Calu3 (cell line): ENCODE results near the gene KIAA1549. TPM values are rescaled to one million over a fixed set of nuclear protein-coding genes. Genes with fewer than 3 reads are reported as not detected.

Source experiments
- BruUV-seq: library from RNA; stranded (reverse); fragments of 400-500 nt; replicated peaks from 2 replicates; lab custom pipeline; 2021; lab: Mats Ljungman, UMichigan
- CTCF ChIA-PET: fragments of 300-600 bp; sonication (Branson Sonifier 250); formaldehyde crosslinking; loops from one replicate; lab custom pipeline; 2022; ENCODE audit warnings: antibody characterized with exemption; lab: Charles Lee
- DNase-seq: peaks from one replicate; pipeline ENCODE4 v3.0.0; 2022
- H3K27ac Mint-ChIP-seq: one replicate; pipeline ENCODE4 v1.8.0; 2022; ENCODE audit warnings: mixed read lengths; ENCODE audit not compliant: unreplicated experiment
- H3K27me3 Mint-ChIP-seq: one replicate; pipeline ENCODE4 v1.8.0; 2022; ENCODE audit warnings: mixed read lengths; ENCODE audit not compliant: unreplicated experiment
- H3K36me3 Mint-ChIP-seq: one replicate; pipeline ENCODE4 v1.8.0; 2022; ENCODE audit warnings: mild to moderate bottlenecking, moderate library complexity, mixed read lengths; ENCODE audit not compliant: insufficient read depth, unreplicated experiment
- H3K4me1 Mint-ChIP-seq: one replicate; pipeline ENCODE4 v1.8.0; 2022; ENCODE audit warnings: mild to moderate bottlenecking, low read depth, mixed read lengths; ENCODE audit not compliant: unreplicated experiment
- H3K4me3 Mint-ChIP-seq: one replicate; pipeline ENCODE4 v1.8.0; 2022; ENCODE audit warnings: mild to moderate bottlenecking, low read depth, moderate library complexity, mixed read lengths; ENCODE audit not compliant: unreplicated experiment
- H3K9me3 Mint-ChIP-seq: one replicate; pipeline ENCODE4 v1.8.0; 2022; ENCODE audit warnings: low read depth, mixed read lengths; ENCODE audit not compliant: unreplicated experiment
- intact Hi-C: fragments of 100-400 bp; cut with micrococcal nuclease; formaldehyde crosslinking; loops from one replicate; pipeline ENCODE4 v1.10.0; 2022; ENCODE audit not compliant: unreplicated experiment
- total RNA-seq: library from RNA; stranded (reverse); gene quantifications from 2 replicates; pipeline ENCODE4 v1.2.3, GENCODE V29; 2022
- TF ChIP-seq, protein P1 (sequence below): fragments of 200-600 bp; IDR thresholded peaks from one replicate; pipeline ENCODE4 v1.8.0; 2022; ENCODE audit warnings: antibody characterized with exemption; ENCODE audit not compliant: unreplicated experiment

KIAA1549 gene
- total RNA-seq, 1 experiment from 2014 or later, result 10.4 TPM

DNA sequence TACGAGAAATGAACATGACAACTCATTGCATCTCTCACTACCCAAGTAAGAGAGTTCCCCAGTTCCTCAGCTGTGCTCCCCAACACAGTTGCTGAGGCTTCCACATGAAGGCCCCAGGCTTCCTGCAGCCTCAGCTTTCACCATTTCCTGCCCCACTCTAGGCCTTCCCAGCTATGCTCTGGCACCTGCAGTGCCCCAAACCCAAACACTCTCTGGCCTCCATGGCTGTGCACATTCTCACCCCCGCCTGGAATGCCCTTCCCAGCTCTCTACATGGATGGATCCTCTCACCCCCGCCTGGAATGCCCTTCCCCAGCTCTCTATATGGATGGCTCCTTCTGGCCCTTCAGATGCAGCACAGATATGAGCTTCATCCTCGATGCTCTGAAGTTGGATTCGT is 61.3 kb downstream of the KIAA1549 start:
- Mint-ChIP-seq H3K4me1 (no peaks in the 10 kb centered on the region), H3K27ac (no peak overlapping the region)
- CTCF ChIA-PET, result no interaction called here

DNA sequence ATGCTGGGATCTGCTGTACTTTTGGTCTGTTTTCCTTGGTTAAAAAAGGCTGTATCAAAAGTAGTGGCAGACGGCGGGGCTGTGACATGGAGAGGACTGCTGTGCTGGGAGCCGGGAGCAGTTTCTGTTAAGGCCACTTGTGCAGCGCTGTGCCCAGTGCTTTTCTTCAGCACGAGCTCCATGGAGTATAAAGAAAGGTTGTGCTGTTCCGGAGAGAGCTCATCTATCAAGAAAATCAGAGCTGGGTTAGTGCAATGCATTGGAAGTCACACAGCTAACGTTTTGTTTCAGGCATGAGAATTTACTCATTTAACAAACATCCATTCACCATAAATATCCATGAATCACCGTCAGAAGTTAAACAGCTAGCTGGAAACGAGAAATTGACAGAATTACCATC is 62.0 kb downstream of the KIAA1549 start:
- Mint-ChIP-seq H3K4me1 (no peaks in the 10 kb centered on the region), H3K9me3 (no peaks in the 10 kb centered on the region), H3K27ac (no peak overlapping the region), H3K27me3 (no peaks in the 10 kb centered on the region), H3K36me3 (no peaks in the 10 kb centered on the region), H3K4me3 (no peak overlapping the region)
- intact Hi-C loops, result no loop called here
- TF ChIP-seq, protein P1, sequence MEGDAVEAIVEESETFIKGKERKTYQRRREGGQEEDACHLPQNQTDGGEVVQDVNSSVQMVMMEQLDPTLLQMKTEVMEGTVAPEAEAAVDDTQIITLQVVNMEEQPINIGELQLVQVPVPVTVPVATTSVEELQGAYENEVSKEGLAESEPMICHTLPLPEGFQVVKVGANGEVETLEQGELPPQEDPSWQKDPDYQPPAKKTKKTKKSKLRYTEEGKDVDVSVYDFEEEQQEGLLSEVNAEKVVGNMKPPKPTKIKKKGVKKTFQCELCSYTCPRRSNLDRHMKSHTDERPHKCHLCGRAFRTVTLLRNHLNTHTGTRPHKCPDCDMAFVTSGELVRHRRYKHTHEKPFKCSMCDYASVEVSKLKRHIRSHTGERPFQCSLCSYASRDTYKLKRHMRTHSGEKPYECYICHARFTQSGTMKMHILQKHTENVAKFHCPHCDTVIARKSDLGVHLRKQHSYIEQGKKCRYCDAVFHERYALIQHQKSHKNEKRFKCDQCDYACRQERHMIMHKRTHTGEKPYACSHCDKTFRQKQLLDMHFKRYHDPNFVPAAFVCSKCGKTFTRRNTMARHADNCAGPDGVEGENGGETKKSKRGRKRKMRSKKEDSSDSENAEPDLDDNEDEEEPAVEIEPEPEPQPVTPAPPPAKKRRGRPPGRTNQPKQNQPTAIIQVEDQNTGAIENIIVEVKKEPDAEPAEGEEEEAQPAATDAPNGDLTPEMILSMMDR, result no peak
- DNase-seq, result no peak
- CTCF ChIA-PET, result no interaction called here
- BruUV-seq, result no TSS peak

More for the DNA sequence above, 61.3 kb downstream of the KIAA1549 start:
- TF ChIP-seq, protein P1, result no peak
- no TSS peak for BruUV-seq
- no peak for DNase-seq
- intact Hi-C loops, result no loop called here
- H3K9me3 Mint-ChIP-seq, result no peaks in the 10 kb centered on the region
- H3K4me3 Mint-ChIP-seq, result no peak overlapping the region
- H3K27me3 Mint-ChIP-seq, result no peaks in the 10 kb centered on the region
- no peaks in the 10 kb centered on the region for H3K36me3 Mint-ChIP-seq

DNA sequence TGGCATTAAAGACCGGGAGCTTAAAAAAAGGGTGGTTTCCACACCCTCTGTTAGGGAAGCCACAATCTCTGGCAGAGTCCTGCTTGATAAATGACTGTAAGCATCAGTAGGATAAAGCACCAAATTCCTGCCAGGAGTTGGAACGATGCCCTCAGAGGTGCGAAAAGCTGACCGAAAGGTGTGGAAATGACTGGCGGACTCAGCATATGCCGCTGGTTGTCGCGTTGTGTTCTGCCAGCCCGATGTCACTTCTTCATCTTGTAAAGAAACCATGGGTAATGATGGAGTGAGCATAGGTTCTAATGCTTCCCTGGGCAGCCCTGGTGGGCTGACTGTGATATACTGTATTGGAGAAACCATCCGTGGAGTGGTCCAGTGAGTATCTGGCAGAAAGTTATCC is 62.4 kb downstream of the KIAA1549 start:
- TF ChIP-seq, protein P1, result no peak
- intact Hi-C loops, result no loop called here
- Mint-ChIP-seq H3K9me3 (no peaks in the 10 kb centered on the region), H3K36me3 (no peaks in the 10 kb centered on the region), H3K27me3 (no peaks in the 10 kb centered on the region), H3K27ac (no peak overlapping the region), H3K4me3 (no peak overlapping the region), H3K4me1 (no peaks in the 10 kb centered on the region)
- CTCF ChIA-PET, result no interaction called here
- no peak for DNase-seq
- BruUV-seq, result no TSS peak

DNA sequence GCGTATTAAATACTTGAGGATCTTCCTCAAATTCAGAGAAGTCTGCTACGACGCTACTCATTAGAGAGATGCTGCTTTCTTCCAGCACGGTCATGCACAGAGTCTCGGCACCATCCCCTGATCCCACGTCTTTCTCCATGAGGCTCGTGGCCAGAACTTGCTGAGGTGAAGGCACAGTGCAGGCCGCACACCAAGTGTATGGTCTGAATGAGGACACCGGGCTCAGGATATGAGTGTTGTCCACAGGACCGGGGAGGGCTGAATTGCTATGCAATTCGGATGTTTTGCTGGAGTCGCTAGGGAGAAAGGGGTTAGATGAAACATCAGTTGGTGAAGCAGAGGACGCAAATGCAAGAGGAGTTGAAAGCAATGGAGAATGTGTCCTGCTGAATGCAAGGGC is 63.0 kb downstream of the KIAA1549 start:
- Mint-ChIP-seq H3K27me3 (no peaks in the 10 kb centered on the region), H3K36me3 (no peaks in the 10 kb centered on the region), H3K27ac (no peak overlapping the region), H3K4me1 (no peaks in the 10 kb centered on the region), H3K4me3 (no peak overlapping the region), H3K9me3 (no peaks in the 10 kb centered on the region)
- intact Hi-C loops, result no loop called here
- TF ChIP-seq, protein P1, result no peak
- no TSS peak for BruUV-seq
- CTCF ChIA-PET, result no interaction called here
- no peak for DNase-seq
